ENCODE results near the gene KRT17. TPM values are rescaled to one million over a fixed set of nuclear protein-coding genes. Genes with fewer than 3 reads are reported as not detected.
A peak's percentile ranks its signal among the peaks of the same experiment; 100 is the strongest.

The KRT17 gene
- total and polyA plus RNA-seq, 9 of the 15 experiments (the other 6 are each of a cell fraction or from before 2014, with no cell fraction given): 0.23 to 0.25 TPM; not detected in 7

GRCh38 chr17:41648411-41649195, 24.2 kb upstream of the KRT17 start (continued):
- TF ChIP-seq UBTF (IDR thresholded peaks at IDR 0.05; ENCODE audit: borderline replicate concordance in 1 of 2, low read depth in 2 of 2, low read length in 2 of 2): 0 out of 4 replicates have a peak, but pooled peaks of 1 of the 2 experiments have one; percentile 46
- TF ChIP-seq REST (IDR thresholded peaks at IDR 0.05; ENCODE audit: borderline replicate concordance): peak; percentile 79; the same call in 1 of the 2 replicates
- TF ChIP-seq REST (CRISPR knock-in tag; IDR thresholded peaks at IDR 0.05; ENCODE audit: low read depth): no peak
- TF ChIP-seq RAD21 (CRISPR knock-in tag; conservative IDR thresholded peaks at IDR 0.05 in 1 of 2, IDR thresholded peaks at IDR 0.05 in 1 of 2): peak; percentile 39 to 71
- TF ChIP-seq ZNF184 (CRISPR knock-in tag; IDR thresholded peaks at IDR 0.05): no peak
- TF ChIP-seq RB1 (IDR thresholded peaks at IDR 0.05; ENCODE audit: low read depth): peak; percentile 61
- no peak for TF ChIP-seq EHMT2 (IDR thresholded peaks at IDR 0.05)
- no peak for TF ChIP-seq ZNF699 (CRISPR knock-in tag; IDR thresholded peaks at IDR 0.05; ENCODE audit: insufficient replicate concordance)
